HG03159 (cell line): ENCODE results near the gene DENND1B.
A peak's percentile ranks its signal among the peaks of the same experiment; 100 is the strongest.

Experiments used
- ATAC-seq: cut with Tn5 transposase; IDR thresholded peaks from one replicate; pipeline ENCODE4 v1.9.1; 2021; ENCODE audit warnings: mild to moderate bottlenecking, moderate library complexity; ENCODE audit not compliant: unreplicated experiment

Gene DENND1B

GRCh38 chr1:197638316-197638715 is 137.0 kb downstream of the DENND1B start:
- no peak for ATAC-seq

DNA sequence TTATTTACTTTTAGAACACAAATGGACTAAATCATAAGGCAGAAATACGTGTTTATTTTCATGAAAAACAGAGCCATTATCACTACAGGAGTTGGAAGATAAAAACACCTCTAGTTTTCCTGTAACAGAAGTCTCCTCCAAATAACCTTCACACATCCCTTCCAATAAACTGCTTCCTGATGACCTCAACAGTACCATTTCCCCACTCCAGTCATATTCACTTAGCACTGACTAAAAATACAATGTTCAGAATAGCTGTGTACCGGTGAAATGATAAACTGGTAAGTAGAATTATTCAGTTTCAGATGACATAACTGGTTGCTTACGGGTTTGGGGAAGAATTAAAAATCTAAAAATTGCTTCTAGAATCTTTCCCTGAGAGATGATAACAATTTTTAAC is 137.9 kb downstream of the DENND1B start:
- ATAC-seq: no peak

DNA sequence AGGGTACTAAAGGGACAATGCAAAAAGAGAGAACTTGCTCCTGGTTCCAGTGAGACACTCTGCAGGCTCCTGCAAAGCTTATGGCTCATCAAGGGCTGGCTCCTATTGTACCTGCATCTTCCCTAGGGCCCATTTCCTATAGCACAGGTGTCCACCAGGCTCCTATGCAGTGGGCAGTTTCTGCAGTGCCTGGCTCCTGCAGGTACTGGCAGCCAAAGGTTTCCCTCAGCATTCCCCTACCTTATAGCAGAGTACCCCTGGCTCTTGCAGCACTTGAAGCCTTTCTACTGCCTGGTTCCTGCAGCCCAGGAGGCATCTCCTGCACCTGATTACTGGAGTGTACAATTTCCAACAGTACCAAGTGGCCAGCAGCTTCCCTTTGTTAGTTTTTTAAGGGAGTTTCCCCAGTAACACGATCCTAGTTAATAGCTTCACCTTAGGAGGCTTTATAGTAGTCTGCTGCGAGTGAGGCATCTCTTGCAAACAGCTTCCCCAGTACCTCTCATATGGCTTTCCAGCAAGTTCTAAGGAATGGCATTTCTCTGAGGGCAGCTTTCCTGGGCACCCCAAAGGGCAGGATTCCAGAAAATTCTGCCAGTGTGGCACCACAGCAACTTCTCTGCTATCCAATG is 141.7 kb downstream of the DENND1B start:
- ATAC-seq: no peak

GRCh38 chr1:197632651-197633050 is 142.6 kb downstream of the DENND1B start:
- no peak for ATAC-seq

DNA sequence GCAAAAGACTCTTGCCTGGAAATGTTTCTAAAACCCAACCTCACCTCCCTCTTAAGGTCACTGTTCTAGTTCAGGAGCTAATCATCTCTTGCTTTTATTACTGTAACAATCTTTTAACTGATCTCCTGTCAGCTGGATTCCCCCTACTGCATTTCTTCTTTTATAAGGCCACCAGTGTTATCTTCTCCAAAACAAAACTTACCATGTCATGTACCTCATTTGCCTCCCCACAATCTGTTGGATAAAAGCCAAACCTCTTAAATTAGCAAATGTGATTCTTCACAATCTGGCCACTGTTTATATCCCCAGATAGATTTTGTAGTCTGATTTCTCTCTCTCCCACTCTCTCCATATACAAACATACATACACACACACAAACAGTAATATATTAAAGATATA is 143.3 kb downstream of the DENND1B start:
- no peak for ATAC-seq

- ATAC-seq: no peak
These were observed 152.9 kb downstream of the DENND1B start for GRCh38 chr1:197622371-197622770.

GRCh38 chr1:197621761-197622160 is 153.5 kb downstream of the DENND1B start:
- ATAC-seq: no peak

- no peak for ATAC-seq
These were observed 154.5 kb downstream of the DENND1B start for GRCh38 chr1:197620714-197621163.

GRCh38 chr1:197619008-197619640 is 156.2 kb downstream of the DENND1B start:
- no peak for ATAC-seq

DNA sequence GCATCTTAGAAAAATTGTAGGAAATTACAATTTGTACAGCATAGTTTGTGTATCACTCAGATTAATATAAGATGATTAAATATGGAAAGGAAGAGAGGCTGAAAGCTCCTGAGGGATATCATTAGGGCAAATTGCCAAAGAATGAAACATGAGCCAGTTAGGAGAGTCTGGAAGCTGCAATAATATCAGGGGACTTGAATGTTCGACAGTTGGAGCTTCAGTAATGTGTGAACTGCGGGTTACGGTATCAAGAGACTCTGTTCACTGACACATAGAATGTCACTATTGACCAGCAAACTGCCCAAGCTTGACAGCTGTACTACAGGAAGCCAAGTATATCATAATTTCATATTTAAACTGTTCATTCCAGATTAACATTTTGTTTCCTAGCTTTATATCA is 157.2 kb downstream of the DENND1B start:
- no peak for ATAC-seq

DNA sequence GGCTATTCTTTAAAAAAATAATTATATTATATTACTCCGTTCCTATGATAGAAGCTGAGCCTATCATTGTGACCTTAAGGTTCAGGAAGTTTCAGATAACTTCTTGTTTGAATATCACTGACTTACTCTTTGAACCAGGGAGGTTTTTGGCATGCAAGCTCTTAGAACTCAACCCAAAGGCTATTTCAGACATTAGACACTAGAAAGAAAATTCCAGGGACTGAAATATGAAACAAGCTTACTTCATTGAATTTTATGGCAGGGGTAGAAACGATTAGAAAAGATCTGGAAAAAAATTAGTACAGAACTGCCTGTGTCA is 159.6 kb downstream of the DENND1B start:
- no peak for ATAC-seq

DNA sequence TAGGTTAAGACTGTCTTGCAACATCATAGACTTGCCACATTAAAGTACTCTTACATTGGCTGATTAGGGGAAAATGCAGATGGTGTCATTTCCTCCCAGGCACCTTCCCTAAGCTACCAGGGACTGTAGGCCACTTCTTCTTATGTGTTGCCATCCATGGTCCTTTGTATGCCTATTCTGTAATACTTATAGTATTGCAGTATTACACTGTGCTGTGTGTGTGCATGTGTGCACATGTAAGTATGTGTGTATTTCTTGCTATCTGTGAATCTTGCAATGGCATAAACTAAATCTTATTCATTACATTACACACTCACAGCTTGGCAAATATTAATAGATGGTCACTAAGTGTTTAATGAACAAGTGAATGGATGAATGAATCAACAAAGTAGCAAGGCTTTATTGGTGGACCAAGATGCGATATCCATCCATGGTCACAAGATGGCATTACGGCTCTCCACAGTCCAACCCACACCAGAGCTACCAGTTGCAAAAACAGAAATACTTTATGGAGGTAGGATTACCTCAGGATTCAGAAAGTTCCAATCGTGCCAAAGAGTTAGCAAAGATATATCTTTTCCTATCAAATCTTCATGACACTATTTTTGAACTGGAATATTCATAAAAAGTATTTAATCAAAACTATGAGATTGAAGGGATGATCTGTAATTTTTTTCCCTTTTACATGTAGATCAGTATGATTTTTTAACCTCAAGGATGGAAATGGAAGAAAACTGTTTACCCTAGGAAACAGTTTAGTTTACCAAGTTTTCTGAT is 160.2 kb downstream of the DENND1B start:
- ATAC-seq: peak; percentile 82

DNA sequence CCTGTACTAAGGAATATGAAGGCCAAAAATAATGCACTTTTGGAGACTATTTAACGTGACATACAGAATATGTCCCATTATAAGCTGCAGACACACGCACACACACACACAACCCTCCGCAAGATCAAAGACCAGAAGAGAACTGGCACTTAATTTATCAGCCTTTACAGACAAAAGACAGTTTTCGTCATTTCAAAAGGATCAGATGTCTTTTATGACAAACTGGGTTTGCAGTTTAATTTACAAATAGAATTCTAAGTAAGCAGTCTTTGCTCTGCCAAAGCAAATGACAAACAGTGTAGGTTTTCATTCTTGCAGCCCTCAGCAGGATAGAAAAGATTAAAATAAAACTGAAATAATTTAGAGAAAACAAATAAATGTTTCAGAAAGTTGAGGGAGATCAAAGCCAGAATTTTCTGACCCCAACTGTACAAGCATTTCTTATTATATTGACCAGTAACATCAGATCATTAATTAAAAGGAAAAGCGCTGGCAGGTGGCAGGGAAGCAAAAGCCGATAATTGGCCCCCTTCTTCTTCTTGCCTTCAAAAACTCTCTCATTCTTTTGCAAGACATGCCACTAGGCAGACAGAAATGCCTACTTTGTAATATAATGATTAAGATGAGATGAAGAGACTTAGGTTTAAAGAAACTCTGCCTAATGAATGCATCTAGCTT is 169.0 kb downstream of the DENND1B start:
- ATAC-seq: no peak

- no peak for ATAC-seq
These were observed 171.0 kb downstream of the DENND1B start for GRCh38 chr1:197604302-197604701.

DNA sequence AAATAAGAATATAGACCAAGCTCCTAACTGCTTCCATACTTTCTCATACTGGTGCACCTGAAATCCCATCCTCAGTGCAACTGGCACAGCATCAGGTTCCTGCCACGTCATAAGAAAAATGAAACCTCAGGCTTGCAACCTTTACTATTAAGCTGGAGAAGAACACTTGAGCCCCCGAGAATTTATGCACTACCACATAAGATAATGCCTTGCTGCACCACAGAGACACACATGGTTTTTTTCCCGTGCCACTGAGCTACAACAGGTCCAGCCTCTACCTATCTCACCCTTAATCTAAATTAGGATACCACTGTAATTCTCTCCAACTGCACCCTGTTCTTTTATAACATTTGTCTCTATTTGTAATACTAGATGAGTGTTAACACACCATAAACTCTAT is 174.5 kb downstream of the DENND1B start:
- no peak for ATAC-seq

DNA sequence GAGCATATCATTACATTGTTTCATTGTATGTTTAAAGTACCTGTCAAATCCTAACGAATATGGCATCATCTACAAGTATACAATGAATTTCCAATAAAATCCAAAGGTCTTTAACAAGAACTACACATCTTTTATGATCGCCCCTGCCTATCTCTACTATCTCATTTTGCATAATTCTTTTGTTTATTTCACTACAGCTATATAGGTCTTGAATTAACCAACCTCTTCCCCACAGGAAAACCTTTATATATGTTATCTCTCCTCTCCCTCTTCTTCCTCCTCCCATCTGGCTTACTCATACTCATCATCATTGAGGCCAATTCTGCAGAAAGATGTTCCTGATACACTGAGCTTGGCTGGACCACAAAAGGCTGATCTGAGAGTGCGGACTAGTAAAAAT is 175.5 kb downstream of the DENND1B start:
- no peak for ATAC-seq

DNA sequence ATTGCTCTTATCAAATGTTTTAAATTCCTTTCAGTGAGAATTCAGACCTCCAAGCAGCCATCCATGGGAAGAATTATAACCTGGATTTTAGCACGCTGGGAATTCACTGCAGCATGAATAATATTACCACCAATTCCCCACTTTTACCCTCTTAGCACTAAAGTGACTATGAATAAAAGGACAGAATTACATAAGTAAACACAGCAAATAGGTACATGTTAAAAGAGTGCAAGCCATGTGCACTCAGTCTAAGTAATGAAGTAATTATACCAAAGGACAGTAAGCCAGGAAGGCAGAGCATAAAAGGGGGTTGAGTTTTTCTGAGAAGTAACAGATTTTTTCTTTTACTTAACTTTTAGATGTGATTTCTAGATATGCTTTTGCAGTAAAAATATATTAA is 176.3 kb downstream of the DENND1B start:
- no peak for ATAC-seq

DNA sequence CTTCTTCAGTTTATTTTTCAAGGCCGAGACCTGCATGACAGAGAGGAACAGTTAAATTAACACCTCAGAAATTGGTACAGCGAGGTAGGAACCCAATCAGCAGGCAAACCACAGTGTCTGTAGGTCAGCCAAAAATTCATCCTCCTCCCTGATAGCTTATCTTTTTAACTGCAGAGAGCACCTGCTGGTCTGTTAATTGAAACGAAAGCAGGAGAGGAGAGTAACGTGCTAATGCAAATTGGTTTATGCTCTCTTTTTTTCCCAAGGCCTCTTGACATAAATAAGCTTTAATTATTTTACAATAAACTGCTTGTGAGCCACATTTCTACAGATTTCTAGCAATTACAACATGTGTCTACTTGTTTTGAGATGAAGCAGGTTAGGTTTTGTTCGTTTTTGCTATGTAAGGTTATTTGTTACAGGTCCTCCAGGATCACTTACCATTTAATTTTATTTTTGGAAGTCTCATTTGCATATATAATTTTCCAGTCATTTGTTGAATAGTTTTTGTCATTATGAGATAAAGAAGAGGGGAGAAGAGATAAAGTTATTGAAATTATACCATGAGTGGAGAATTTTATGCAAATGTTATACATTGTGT is 179.9 kb downstream of the DENND1B start:
- no peak for ATAC-seq

DNA sequence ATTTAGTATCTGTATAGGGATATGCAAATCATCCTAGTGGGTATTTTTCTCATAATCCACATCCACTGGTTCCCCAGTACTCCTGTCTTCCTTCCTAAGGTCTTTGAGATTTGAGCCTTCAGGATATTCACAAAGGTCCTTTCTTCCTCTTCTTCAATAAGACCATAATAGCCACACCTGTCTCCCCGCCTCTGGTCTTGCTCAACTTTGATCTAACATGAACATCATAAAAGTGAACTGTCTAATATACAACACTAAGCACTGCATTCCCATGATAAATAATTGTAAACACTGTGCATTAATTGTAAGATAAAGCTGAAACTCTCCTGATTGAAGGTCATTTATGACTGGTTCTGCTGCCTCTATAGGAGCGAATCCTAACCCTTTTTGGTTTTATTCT is 184.6 kb downstream of the DENND1B start:
- no peak for ATAC-seq

- no peak for ATAC-seq
These were observed 189.5 kb downstream of the DENND1B start for GRCh38 chr1:197585809-197586208.

DNA sequence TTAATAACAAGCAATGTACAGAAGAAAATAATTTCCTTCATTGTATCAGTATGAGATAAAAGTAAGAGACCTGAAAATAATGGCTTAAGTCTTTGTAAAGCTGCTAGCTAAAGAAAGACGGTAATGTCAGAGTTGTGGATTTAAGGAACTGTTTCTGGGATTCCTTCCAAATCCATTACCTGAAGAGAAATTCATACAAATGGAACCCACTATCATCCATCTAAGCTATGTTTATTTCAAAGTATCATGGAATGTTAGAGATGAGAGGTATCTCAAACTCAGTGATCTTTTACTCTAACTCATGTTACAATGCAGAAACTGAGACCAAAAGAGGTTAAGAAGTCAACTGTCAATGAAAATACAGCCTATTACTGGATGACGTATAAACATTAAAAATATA is 197.7 kb downstream of the DENND1B start:
- no peak for ATAC-seq
